ENCODE measurements around the gene YEATS2.
"Not testable (repeated sequence)": the region's sequence is repeated elsewhere in the genome, so short reads cannot be mapped to it uniquely, and the experiment has no call there.

YEATS2 gene

DNA sequence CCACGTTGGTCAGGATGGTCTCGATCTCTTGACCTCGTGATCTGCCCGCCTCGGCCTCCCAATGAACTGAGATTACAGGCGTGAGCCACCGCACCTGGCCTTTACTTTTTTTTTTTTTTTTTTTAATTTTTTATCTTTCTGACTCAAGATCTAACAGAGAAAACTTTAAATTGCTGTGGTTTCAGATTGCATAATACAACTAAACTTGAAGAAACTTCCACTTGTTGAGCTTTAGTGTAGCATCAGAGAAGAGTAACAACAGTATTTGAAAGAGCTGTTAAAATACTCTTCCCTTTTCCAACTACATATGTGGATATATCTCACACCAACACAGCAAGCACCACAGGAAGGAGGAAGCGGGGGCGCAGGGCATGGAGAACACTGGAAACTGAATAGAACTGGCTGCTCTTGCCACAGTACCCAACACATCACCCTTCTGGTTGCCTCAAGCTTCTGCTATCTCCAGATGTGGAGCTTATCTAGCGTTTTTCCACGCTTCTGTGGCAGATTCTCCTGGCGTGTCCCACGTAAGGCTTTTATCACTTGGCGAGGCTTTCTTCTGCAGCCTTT is 82.4 kb downstream of the YEATS2 start:
- peaks cover 6% of the 10 kb centered on the region; the same call in 1 of the 2 replicates for H3K4me1 ChIP-seq (ENCODE audit: low read length)
- no peak overlapping the region for H2AFZ ChIP-seq (ENCODE audit: low read depth, low read length)
- TF ChIP-seq, protein P1, sequence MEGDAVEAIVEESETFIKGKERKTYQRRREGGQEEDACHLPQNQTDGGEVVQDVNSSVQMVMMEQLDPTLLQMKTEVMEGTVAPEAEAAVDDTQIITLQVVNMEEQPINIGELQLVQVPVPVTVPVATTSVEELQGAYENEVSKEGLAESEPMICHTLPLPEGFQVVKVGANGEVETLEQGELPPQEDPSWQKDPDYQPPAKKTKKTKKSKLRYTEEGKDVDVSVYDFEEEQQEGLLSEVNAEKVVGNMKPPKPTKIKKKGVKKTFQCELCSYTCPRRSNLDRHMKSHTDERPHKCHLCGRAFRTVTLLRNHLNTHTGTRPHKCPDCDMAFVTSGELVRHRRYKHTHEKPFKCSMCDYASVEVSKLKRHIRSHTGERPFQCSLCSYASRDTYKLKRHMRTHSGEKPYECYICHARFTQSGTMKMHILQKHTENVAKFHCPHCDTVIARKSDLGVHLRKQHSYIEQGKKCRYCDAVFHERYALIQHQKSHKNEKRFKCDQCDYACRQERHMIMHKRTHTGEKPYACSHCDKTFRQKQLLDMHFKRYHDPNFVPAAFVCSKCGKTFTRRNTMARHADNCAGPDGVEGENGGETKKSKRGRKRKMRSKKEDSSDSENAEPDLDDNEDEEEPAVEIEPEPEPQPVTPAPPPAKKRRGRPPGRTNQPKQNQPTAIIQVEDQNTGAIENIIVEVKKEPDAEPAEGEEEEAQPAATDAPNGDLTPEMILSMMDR (IDR thresholded peaks at IDR 0.05; ENCODE audit: low read depth, low read length) = no peak
- no peak for TF ChIP-seq EZH2phosphoT487 (IDR thresholded peaks at IDR 0.05; ENCODE audit: low read depth)
- H3K4me2 ChIP-seq (ENCODE audit: low read length) = no peak overlapping the region
- no peaks in the 10 kb centered on the region for H3K9me3 ChIP-seq (ENCODE audit: insufficient read depth, low read length)
- peaks cover 17% of the 10 kb centered on the region for H3K79me2 ChIP-seq (ENCODE audit: low read length)
- H3K4me3 ChIP-seq (ENCODE audit: low read length) = no peak overlapping the region
- H3K27ac ChIP-seq (ENCODE audit: low read length) = no peak overlapping the region
- peaks cover 60% of the 10 kb centered on the region for H3K36me3 ChIP-seq (replicated peaks; ENCODE audit: low read depth, low read length)
- H3K27me3 ChIP-seq (ENCODE audit: low read depth, low read length) = no peaks in the 10 kb centered on the region
- peaks cover 3% of the 10 kb centered on the region; the same call in 1 of the 2 replicates for H4K20me1 ChIP-seq (ENCODE audit: insufficient read depth, low read length)
- H3K9ac ChIP-seq (ENCODE audit: low read length) = no peak overlapping the region

DNA sequence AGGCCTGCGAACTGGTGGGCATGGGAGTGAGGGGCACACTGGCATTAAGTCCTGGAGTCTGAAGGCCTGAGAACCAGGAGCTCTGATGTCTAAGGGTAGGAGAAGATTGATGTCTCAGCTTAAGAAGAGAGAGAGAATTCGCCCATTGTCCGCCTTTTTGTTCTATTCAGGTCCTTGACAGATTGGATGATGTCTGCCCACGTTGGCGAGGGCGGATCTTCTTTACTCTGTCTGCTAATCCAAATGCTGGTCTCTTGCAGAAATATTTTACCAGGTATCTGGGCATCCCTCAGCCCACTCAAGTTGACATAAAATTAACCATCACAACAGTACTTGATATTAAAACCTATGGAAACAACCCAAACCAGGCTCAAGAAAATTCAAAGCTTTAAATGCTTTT is 83.6 kb downstream of the YEATS2 start:
- TF ChIP-seq, protein P1 (IDR thresholded peaks at IDR 0.05; ENCODE audit: low read depth, low read length) = no peak
- TF ChIP-seq EZH2phosphoT487 (IDR thresholded peaks at IDR 0.05; ENCODE audit: low read depth) = no peak
- H3K4me1 ChIP-seq (ENCODE audit: low read length) = peaks cover 6% of the 10 kb centered on the region; the same call in 1 of the 2 replicates
- H4K20me1 ChIP-seq (ENCODE audit: insufficient read depth, low read length) = peaks cover 3% of the 10 kb centered on the region; the same call in 1 of the 2 replicates
- no peak overlapping the region for H3K4me2 ChIP-seq (ENCODE audit: low read length)
- H3K27me3 ChIP-seq (ENCODE audit: low read depth, low read length) = no peaks in the 10 kb centered on the region
- no peak overlapping the region for H3K9ac ChIP-seq (ENCODE audit: low read length)
- H2AFZ ChIP-seq (ENCODE audit: low read depth, low read length) = no peak overlapping the region
- no peak overlapping the region for H3K4me3 ChIP-seq (ENCODE audit: low read length)
- H3K9me3 ChIP-seq (ENCODE audit: insufficient read depth, low read length) = no peaks in the 10 kb centered on the region
- peaks cover 17% of the 10 kb centered on the region for H3K79me2 ChIP-seq (ENCODE audit: low read length)
- H3K27ac ChIP-seq (ENCODE audit: low read length) = no peak overlapping the region
- H3K36me3 ChIP-seq (replicated peaks; ENCODE audit: low read depth, low read length) = peaks cover 60% of the 10 kb centered on the region

DNA sequence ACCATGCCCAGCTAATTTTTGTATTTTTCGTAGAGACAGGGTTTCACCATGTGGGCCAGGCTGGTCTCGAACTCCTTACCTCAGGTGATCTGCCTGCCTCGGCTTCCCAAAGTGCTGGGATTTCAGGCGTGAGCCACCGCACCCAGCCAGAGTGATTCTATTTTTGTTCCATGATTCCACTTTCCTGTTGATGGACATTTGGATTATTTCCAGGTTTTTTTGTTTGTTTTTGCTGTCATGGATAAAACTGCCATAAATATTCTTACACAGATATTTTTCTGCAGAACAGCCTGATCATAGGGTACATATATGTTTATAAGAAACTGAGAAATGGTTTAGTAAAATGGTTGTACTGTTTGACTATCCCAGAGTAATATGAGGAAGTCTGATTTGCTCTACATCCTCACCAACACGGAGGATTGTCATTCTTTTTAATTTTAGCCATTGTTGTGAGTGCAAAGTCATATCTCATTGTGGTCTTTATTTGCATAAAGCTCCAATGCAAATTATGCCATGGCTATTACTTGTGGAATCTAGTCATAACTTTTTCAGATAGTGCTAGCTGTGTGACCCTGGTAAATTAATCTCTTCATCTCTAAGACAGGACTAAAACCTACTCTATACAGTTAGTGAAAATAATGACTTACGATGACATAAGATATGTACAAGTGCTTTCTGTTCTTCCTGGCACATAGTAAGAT is 85.1 kb downstream of the YEATS2 start:
- peaks cover 62% of the 10 kb centered on the region for H3K36me3 ChIP-seq (replicated peaks; ENCODE audit: low read depth, low read length)
- H2AFZ ChIP-seq (ENCODE audit: low read depth, low read length) = no peak overlapping the region
- H3K4me3 ChIP-seq (ENCODE audit: low read length) = no peak overlapping the region
- H3K9me3 ChIP-seq (ENCODE audit: insufficient read depth, low read length) = no peaks in the 10 kb centered on the region
- TF ChIP-seq EZH2phosphoT487 (IDR thresholded peaks at IDR 0.05; ENCODE audit: low read depth) = no peak
- TF ChIP-seq, protein P1 (IDR thresholded peaks at IDR 0.05; ENCODE audit: low read depth, low read length) = no peak
- peaks cover 6% of the 10 kb centered on the region; the same call in 1 of the 2 replicates for H3K4me1 ChIP-seq (ENCODE audit: low read length)
- H3K79me2 ChIP-seq (ENCODE audit: low read length) = peaks cover 17% of the 10 kb centered on the region
- no peaks in the 10 kb centered on the region for H3K27me3 ChIP-seq (ENCODE audit: low read depth, low read length)
- H3K4me2 ChIP-seq (ENCODE audit: low read length) = no peak overlapping the region
- H3K9ac ChIP-seq (ENCODE audit: low read length) = no peak overlapping the region
- peaks cover 3% of the 10 kb centered on the region; the same call in 1 of the 2 replicates for H4K20me1 ChIP-seq (ENCODE audit: insufficient read depth, low read length)
- no peak overlapping the region for H3K27ac ChIP-seq (ENCODE audit: low read length)

DNA sequence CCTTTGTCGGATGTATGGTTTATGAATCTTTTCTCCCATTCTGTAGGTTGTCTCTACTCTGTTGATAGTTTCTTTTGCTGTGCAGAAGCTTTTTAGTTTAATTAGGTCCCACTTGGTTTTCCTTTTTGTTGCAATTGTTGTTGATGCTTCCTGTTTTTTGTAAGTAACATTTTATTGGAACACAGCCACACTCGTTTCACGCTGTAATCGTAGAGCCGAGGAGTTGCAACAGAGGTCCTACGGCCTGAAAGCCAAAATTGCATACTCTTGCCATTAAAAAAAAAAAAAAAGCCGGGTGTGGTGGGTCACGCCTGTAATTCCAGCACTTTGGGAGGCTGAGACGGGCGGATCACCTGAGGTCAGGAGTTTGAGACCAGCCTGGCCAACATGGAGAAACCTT is 86.9 kb downstream of the YEATS2 start:
- H3K4me2 ChIP-seq (ENCODE audit: low read length); H2AFZ ChIP-seq (ENCODE audit: low read depth, low read length); H3K27me3 ChIP-seq (ENCODE audit: low read depth, low read length); H3K9ac ChIP-seq (ENCODE audit: low read length); H3K4me1 ChIP-seq (ENCODE audit: low read length); H4K20me1 ChIP-seq (ENCODE audit: insufficient read depth, low read length); H3K27ac ChIP-seq (ENCODE audit: low read length); H3K4me3 ChIP-seq (ENCODE audit: low read length); H3K9me3 ChIP-seq (ENCODE audit: insufficient read depth, low read length): not testable (repeated sequence)
- peaks cover 60% of the 10 kb centered on the region for H3K36me3 ChIP-seq (replicated peaks; ENCODE audit: low read depth, low read length)
- peaks cover 25% of the 10 kb centered on the region for H3K79me2 ChIP-seq (ENCODE audit: low read length)

All from OCI-LY3 (cell line).